ENCODE data around the gene ATP8B4.

Gene ATP8B4

DNA sequence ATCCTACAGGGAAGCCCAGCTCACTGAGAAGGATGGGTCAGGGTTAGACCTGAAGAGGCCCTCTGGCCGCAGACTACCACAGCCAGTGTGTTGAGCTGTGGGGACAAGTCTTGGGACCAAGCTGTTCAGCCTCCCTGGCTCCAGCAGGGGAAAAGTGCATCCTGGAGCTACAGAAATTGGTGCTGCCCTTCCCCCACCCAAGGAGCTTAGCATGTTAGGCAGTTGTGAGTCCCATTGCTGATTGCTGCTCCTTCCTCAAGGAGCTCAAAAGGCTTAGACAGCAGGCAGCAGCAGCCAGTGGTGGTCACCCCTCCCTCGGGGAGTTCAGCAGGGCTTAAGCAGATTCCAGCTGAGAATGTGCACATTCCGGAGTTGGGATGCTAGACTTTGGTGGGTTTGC is 165.6 kb downstream of the ATP8B4 start:
- TF ChIP-seq, protein P1, sequence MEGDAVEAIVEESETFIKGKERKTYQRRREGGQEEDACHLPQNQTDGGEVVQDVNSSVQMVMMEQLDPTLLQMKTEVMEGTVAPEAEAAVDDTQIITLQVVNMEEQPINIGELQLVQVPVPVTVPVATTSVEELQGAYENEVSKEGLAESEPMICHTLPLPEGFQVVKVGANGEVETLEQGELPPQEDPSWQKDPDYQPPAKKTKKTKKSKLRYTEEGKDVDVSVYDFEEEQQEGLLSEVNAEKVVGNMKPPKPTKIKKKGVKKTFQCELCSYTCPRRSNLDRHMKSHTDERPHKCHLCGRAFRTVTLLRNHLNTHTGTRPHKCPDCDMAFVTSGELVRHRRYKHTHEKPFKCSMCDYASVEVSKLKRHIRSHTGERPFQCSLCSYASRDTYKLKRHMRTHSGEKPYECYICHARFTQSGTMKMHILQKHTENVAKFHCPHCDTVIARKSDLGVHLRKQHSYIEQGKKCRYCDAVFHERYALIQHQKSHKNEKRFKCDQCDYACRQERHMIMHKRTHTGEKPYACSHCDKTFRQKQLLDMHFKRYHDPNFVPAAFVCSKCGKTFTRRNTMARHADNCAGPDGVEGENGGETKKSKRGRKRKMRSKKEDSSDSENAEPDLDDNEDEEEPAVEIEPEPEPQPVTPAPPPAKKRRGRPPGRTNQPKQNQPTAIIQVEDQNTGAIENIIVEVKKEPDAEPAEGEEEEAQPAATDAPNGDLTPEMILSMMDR (IDR thresholded peaks at IDR 0.05; ENCODE audit: low read depth, low read length): no peak
- DNase-seq (ENCODE audit: extremely low read depth, low read depth): no peak

DNA sequence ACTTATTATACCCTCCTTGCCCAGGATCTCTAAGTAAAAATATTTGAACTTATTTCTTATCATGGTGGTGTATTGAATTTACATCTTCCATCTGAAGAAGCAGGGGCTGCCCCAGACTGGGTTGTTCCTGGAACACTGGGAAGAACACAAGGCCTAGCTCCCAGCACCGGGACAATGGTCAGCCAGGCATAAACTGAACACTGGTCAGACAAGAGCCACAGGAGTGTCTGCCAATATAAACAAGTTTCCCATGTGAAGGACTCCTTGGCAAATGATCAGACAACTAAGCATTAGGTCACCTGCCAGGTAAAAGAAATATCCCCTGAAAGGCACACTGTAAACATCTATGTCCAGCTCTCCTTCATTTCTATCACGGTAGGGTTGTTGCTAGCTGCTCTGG is 172.4 kb downstream of the ATP8B4 start:
- DNase-seq (ENCODE audit: extremely low read depth, low read depth): no peak
- TF ChIP-seq, protein P1 (IDR thresholded peaks at IDR 0.05; ENCODE audit: low read depth, low read length): no peak

DNA sequence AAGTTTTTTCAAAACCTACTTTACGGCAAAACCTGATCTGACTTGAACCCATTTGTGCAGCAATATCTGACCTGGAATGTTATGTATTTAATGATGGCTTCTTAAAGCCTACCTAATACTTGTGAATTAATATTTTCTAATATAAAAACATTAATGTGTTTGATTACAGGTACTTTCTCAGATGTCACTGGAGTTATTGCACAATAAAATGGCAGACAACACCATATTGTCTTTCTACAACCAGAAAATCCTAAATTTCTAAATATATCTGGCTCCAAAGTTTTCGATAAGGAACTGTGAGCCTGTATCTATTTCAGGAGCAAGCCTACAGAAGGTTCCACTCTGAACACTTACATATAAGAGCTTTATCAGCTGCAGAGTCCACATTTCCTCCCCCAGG is 184.5 kb downstream of the ATP8B4 start:
- no peak for DNase-seq (ENCODE audit: extremely low read depth, low read depth)
- TF ChIP-seq, protein P1 (IDR thresholded peaks at IDR 0.05; ENCODE audit: low read depth, low read length): no peak

DNA sequence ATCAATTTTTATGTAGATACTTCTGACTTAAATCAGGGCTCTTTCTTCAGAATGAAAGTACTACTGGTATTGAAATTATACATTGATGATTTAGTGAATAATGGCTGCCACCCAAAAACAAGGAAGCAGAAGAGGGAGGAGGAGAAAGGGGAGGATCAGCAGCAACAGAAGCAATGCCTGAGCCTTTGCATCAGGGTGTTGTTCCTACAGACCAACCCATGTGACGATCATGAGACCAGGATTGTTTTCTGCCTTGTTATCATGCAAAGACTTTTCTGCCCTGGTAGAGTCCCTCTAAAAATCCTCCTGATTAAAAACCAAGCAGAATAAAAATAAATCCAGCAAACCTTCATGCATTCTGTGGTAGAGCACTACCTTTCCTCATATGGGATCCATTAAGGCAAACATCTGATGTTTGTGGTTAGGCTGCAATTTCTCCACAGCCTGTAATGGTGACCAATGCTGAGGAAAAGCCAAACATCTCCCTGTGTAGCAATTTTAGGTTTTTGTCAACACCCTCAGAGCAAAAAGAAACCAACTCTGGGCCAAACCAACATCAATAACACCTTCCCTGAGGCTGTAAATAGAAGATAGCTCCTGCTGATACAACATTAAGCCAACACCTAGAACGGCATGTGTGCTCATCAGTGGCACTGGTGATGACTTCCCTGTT is 191.7 kb downstream of the ATP8B4 start:
- peak; percentile 76 for DNase-seq (ENCODE audit: extremely low read depth, low read depth)
- TF ChIP-seq, protein P1 (IDR thresholded peaks at IDR 0.05; ENCODE audit: low read depth, low read length): no peak

DNA sequence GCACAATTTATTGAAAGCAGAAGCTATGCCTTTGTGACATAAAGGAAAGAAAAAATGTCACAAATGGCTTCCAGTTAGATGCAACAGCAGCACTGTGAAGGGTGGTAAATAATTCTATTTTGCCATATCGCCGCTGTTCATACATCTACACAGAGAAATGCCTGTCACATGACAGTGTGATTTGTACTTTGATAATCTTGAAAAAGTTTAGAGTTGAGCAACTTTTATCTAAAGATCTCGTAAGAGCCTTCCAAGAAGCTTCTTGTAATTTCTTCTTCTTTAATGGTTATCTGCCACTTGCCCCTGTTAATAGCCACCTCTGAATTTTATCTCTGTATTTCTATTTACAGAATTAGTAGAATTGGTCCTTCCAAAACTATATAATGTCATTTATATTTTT is 192.3 kb downstream of the ATP8B4 start:
- TF ChIP-seq, protein P1 (IDR thresholded peaks at IDR 0.05; ENCODE audit: low read depth, low read length): no peak
- DNase-seq (ENCODE audit: extremely low read depth, low read depth): no peak

DNA sequence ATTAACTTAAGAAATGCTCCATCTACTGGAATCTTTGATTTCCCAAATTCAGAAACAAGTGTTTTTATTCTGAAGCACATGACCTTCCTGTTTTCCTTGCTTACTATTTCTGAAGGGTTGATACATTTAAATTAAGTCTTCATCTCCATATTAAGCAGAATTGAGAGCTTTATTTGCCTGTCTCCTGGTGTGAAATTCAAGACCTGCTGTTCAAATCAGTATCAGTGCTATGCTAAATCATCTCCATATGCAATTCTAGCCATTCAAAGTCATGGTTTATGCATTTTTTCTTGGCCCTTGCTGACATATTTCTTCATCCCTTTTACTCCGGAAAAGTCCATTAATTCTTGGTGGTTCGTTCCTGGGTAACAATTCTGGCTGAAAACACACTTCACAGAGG is 195.4 kb downstream of the ATP8B4 start:
- TF ChIP-seq, protein P1 (IDR thresholded peaks at IDR 0.05; ENCODE audit: low read depth, low read length): no peak; the same call in 1 of the 2 replicates
- peak; percentile 71 for DNase-seq (ENCODE audit: extremely low read depth, low read depth)

DNA sequence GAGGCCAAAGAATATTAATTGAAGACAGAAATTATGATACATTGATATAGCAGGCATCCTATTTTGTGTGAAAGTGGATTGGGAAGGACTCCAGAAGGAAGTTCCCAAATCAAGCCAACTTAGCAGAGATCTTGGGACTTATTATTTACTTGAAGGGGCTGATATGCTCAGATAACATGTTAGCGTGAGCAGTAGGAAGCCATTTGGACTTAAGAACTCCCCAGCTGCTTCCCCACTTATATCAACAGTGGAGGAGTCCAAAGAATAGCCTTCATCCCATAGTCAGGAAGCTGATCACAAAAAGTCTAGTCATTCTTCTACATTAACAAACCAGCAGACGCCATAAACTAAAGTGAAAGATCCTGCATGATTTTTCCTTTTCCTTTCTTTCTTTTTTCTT is 200.0 kb downstream of the ATP8B4 start:
- TF ChIP-seq, protein P1 (IDR thresholded peaks at IDR 0.05; ENCODE audit: low read depth, low read length): no peak
- DNase-seq (ENCODE audit: extremely low read depth, low read depth): no peak
